ENCODE results near the gene SMURF1.

The SMURF1 gene

GRCh38 chr7:99001482-99002147 is 142.3 kb downstream of the SMURF1 start:
- no peak for DNase-seq

GRCh38 chr7:99000904-99001465 is 142.9 kb downstream of the SMURF1 start:
- DNase-seq, result no peak

GRCh38 chr7:99000196-99000903 is 143.6 kb downstream of the SMURF1 start:
- no peak for DNase-seq

GRCh38 chr7:98998821-98999725 is 144.8 kb downstream of the SMURF1 start:
- DNase-seq, result no peak

- DNase-seq, result no peak
Measured at GRCh38 chr7:98997846-98998245, 146.1 kb downstream of the SMURF1 start.

GRCh38 chr7:98996150-98996552 is 147.8 kb downstream of the SMURF1 start:
- DNase-seq, result no peak

- DNase-seq, result no peak
Measured at GRCh38 chr7:98995523-98996149, 148.3 kb downstream of the SMURF1 start.

GRCh38 chr7:98995111-98995510 is 148.8 kb downstream of the SMURF1 start:
- DNase-seq, result no peak

GRCh38 chr7:98994046-98994944 is 149.6 kb downstream of the SMURF1 start:
- no peak for DNase-seq

GRCh38 chr7:98993024-98993897 is 150.6 kb downstream of the SMURF1 start:
- DNase-seq, result no peak

GRCh38 chr7:98992076-98992475 is 151.8 kb downstream of the SMURF1 start:
- DNase-seq, result no peak

GRCh38 chr7:98991141-98991540 is 152.8 kb downstream of the SMURF1 start:
- no peak for DNase-seq

- no peak for DNase-seq
Measured at GRCh38 chr7:98990356-98990755, 153.6 kb downstream of the SMURF1 start.

- DNase-seq, result no peak
Measured at GRCh38 chr7:98988641-98989040, 155.3 kb downstream of the SMURF1 start.

- DNase-seq, result no peak
Measured at GRCh38 chr7:98985945-98986344, 158.0 kb downstream of the SMURF1 start.

- DNase-seq, result no peak
Measured at GRCh38 chr7:98985406-98985805, 158.5 kb downstream of the SMURF1 start.

- no peak for DNase-seq
Measured at GRCh38 chr7:98984126-98984525, 159.8 kb downstream of the SMURF1 start.

- no peak for DNase-seq
Measured at GRCh38 chr7:98982686-98983085, 161.2 kb downstream of the SMURF1 start.

- no peak for DNase-seq
Measured at GRCh38 chr7:98981701-98982100, 162.2 kb downstream of the SMURF1 start.

- DNase-seq, result no peak
Measured at GRCh38 chr7:98978672-98979071, 165.2 kb downstream of the SMURF1 start.

Measured in activated effector memory CD4-positive, alpha-beta T cell treated with Interleukin-2 at 50 U/mL for 16 hours (primary cell).